Endodermal cell (in vitro differentiated cells): Measurements from ENCODE around the gene PFDN2. TPM values are rescaled to one million over a fixed set of nuclear protein-coding genes. Genes with fewer than 3 reads are reported as not detected.

Experiments used
- DNase-seq: peaks from one replicate; pipeline ENCODE4 v3.0.0-alpha.2; 2017
- H3K27ac ChIP-seq: 2 replicates; pipeline ENCODE4 v1.5.1; 2013; ENCODE audit warnings: mild to moderate bottlenecking, low read depth, low read length, moderate library complexity
- H3K27me3 ChIP-seq: 2 replicates; pipeline ENCODE4 v1.6.1; 2013; ENCODE audit warnings: mild to moderate bottlenecking, low read length, moderate library complexity; ENCODE audit not compliant: insufficient read depth, control insufficient read depth, poor library complexity, severe bottlenecking
- H3K36me3 ChIP-seq: 2 replicates; pipeline ENCODE4 v1.7.0; 2013; ENCODE audit warnings: mild to moderate bottlenecking, low read length, moderate library complexity; ENCODE audit not compliant: control insufficient read depth, insufficient read depth
- H3K4me1 ChIP-seq: one replicate; pipeline ENCODE4 v1.7.0; 2013; ENCODE audit warnings: low read length; ENCODE audit not compliant: control insufficient read depth, insufficient read depth
- H3K4me3 ChIP-seq: 2 replicates; pipeline ENCODE4 v1.5.1; 2013; ENCODE audit warnings: mild to moderate bottlenecking, low read length, moderate library complexity
- H3K9ac ChIP-seq: 2 replicates; pipeline ENCODE4 v1.6.1; 2013; ENCODE audit warnings: mild to moderate bottlenecking, low read length, moderate library complexity; ENCODE audit not compliant: poor library complexity, severe bottlenecking; ENCODE audit errors: extremely low read depth
- H3K9me3 ChIP-seq: 2 replicates; pipeline ENCODE4 v1.6.1; 2013; ENCODE audit warnings: mild to moderate bottlenecking, low read length, moderate library complexity; ENCODE audit not compliant: control insufficient read depth
- H3K27ac Mint-ChIP-seq: 2 replicates; pipeline ENCODE4 v1.8.0; 2020; ENCODE audit warnings: mixed read lengths
- H3K27me3 Mint-ChIP-seq: 2 replicates; pipeline ENCODE4 v1.8.0; 2021; ENCODE audit warnings: mild to moderate bottlenecking, mixed read lengths; ENCODE audit not compliant: insufficient read depth
- H3K36me3 Mint-ChIP-seq: 2 replicates; pipeline ENCODE4 v1.8.0; 2020; ENCODE audit warnings: low read depth, mixed read lengths
- H3K4me1 Mint-ChIP-seq: 2 replicates; pipeline ENCODE4 v1.8.0; 2020; ENCODE audit warnings: mixed read lengths
- H3K4me3 Mint-ChIP-seq: 2 replicates; pipeline ENCODE4 v1.8.0; 2020; ENCODE audit warnings: mild to moderate bottlenecking, moderate library complexity, mixed read lengths
- H3K9me3 Mint-ChIP-seq: 2 replicates; pipeline ENCODE4 v1.8.0; 2020; ENCODE audit warnings: mild to moderate bottlenecking, mixed read lengths
- CTCF ChIP-seq: fragments of 200-600 bp; sonication (generic); conservative IDR thresholded peaks from 2 replicates; pipeline ENCODE4 v1.5.0; 2021; ENCODE audit warnings: antibody characterized with exemption, mild to moderate bottlenecking
- WGBS, 2 experiments: methylation state at CpG; one replicate each; pipeline versions ENCODE4 v1.1.5 to v1.1.7; 2013; ENCODE audit warnings: missing lambda C conversion rate in 2 of 2, mixed read lengths in 1 of 2; ENCODE audit not compliant: insufficient coverage in 1 of 2, insufficient read length in 1 of 2; 5-methylcytosine and 5-hydroxymethylcytosine counted together
- total RNA-seq, 2 donors: library from RNA; stranded (reverse); fragmentation: NEBNext Ultra II Directional in 1 of 2; extraction: Animal tissue kit (Norgen Biotek cat#: 25700) in 1 of 2; gene quantifications; 2 replicates in 1 of 2; 3 replicates in 1 of 2; pipeline ENCODE4 v1.2.1, GENCODE V29; 2021

PFDN2 gene
- total RNA-seq, 2 donors from 2014 or later = 62.9 to 95.7 TPM

DNA sequence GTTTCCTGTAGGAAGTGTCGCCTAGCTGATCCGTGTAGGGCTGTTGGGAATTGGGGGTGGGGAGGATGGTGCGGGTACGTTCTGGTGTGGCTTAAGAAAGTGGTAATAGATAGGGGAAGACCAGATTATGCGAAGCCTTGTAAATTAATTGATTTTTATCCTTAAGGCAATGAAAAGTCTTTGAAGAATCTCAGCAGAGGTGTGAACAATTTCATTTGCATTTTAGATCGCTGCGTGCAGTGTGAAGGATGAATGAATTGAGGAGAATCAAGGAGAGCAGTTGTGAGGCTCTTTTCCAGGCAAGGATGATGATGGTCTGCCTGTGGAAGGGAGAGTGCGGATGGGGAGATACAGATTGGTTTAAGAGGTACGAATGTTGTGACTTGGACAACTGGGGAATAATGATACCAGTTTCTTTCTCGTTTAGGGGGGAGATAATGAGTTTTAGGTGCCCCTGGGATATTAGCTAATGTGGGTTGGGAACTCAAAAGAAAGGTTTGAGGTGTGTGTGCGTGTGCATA lies 15.4 kb upstream of the PFDN2 start:
- peak overlapping the region; percentile 95 for H3K4me3 ChIP-seq
- no peaks in the 10 kb centered on the region for H3K4me1 ChIP-seq
- H3K9ac ChIP-seq = peak overlapping the region; percentile 86
- peak overlapping the region; percentile 90 for H3K27ac ChIP-seq
- no peak overlapping the region for H3K27ac Mint-ChIP-seq
- peaks cover 21% of the 10 kb centered on the region for H3K36me3 ChIP-seq
- no peaks in the 10 kb centered on the region for H3K9me3 ChIP-seq
- no peak for TF ChIP-seq CTCF
- H3K36me3 Mint-ChIP-seq = peaks cover 17% of the 10 kb centered on the region
- no peak overlapping the region for H3K4me3 Mint-ChIP-seq
- H3K4me1 Mint-ChIP-seq = peaks cover 20% of the 10 kb centered on the region
- DNase-seq = peak; percentile 54
- H3K9me3 Mint-ChIP-seq = no peaks in the 10 kb centered on the region
- H3K27me3 Mint-ChIP-seq = no peaks in the 10 kb centered on the region
- H3K27me3 ChIP-seq = no peaks in the 10 kb centered on the region
- 1 to 3% methylated on average over 10 to 11 of the region's 11 CpGs for WGBS, 2 experiments

DNA sequence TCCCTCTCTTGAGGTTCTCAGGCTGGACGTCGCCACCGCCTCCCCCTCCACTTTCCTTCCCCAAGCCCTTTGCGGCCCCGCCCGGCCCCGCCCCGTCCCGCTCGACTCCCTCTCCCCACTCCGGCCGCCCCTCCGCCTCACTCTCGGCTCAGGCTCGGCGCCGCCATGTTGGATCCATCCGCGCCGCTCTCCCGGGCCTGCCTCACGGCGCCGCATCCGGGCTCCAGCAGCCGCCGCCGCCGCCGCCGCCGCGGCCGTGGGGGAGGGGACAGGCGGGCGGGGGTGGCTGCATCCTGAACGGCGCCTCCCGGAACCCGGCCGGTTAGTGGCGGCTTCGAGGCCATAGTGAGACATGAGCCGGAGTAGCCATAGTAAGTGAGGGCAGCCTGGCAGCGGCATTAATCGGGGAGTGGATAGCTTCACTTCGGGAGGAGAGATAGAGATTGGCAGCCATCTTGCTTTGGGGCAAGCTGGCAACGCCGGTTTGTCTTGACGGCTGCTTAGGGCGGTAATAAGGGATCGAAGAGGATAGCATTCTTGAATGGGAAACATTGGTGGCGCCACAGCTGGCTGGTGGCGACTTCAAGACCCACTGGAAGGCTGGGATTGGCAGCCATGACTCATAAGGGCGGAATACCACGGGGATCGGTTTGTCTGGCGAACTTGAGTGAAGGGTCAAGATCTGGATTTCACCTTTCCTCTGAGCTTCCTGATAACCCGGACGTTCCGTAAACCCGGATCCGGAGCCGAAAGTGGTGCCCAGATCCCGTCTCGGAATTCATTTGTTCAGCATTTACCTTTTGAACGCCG lies 14.8 kb upstream of the PFDN2 start, which contains the start of gene DEDD:
Gene DEDD (minus strand): TSS at position 258 of the 810 bp plus-strand sequence. CDS start 8,205 bp downstream, outside the sequence.
- no peaks in the 10 kb centered on the region for H3K9me3 Mint-ChIP-seq
- peak; percentile 33 for TF ChIP-seq CTCF
- Histone ChIP-seq H3K27ac (peak within 1 kb of the TSS; percentile 90), H3K36me3 (peaks cover 28% of the 10 kb centered on the region), H3K4me1 (no peaks in the 10 kb centered on the region), H3K27me3 (no peaks in the 10 kb centered on the region), H3K9ac (peak within 1 kb of the TSS; percentile 86), H3K9me3 (no peaks in the 10 kb centered on the region), H3K4me3 (peak within 1 kb of the TSS; percentile 95)
- peak; percentile 97 for DNase-seq
- H3K27me3 Mint-ChIP-seq = no peaks in the 10 kb centered on the region
- H3K4me3 Mint-ChIP-seq = no peak within 1 kb of the TSS
- peaks cover 24% of the 10 kb centered on the region for H3K36me3 Mint-ChIP-seq
- peak within 1 kb of the TSS; percentile 91 for H3K27ac Mint-ChIP-seq
- 0% methylated on average over 13 to 68 of the region's 68 CpGs for WGBS, 2 experiments
- peaks cover 20% of the 10 kb centered on the region for H3K4me1 Mint-ChIP-seq

- H3K4me1 Mint-ChIP-seq = peaks cover 20% of the 10 kb centered on the region
- H3K27ac ChIP-seq = peak overlapping the region; percentile 90
- no peaks in the 10 kb centered on the region for H3K9me3 Mint-ChIP-seq
- H3K27me3 ChIP-seq = no peaks in the 10 kb centered on the region
- peak overlapping the region; percentile 86 for H3K9ac ChIP-seq
- peaks cover 36% of the 10 kb centered on the region for H3K36me3 ChIP-seq
- no peaks in the 10 kb centered on the region for H3K4me1 ChIP-seq
- peak; percentile 50 for DNase-seq
- peaks cover 31% of the 10 kb centered on the region for H3K36me3 Mint-ChIP-seq
- no peaks in the 10 kb centered on the region for H3K9me3 ChIP-seq
- peak overlapping the region; percentile 95 for H3K4me3 ChIP-seq
- WGBS, 2 experiments = 1% methylated on average over 14 to 22 of the region's 22 CpGs
- TF ChIP-seq CTCF = no peak
- no peaks in the 10 kb centered on the region for H3K27me3 Mint-ChIP-seq
- H3K4me3 Mint-ChIP-seq = no peak overlapping the region
- H3K27ac Mint-ChIP-seq = peak overlapping the region; percentile 91
These were observed 13.9 kb upstream of the PFDN2 start for GRCh38 chr1:161131523-161132409.
